Left renal cortex interstitium (tissue), 4 donors: ENCODE data around the gene P3H1. TPM values are rescaled to one million over a fixed set of nuclear protein-coding genes. Genes with fewer than 3 reads are reported as not detected.

Experiments used
- DNase-seq, 4 donors: peaks; one replicate each; pipeline ENCODE4 v3.0.0-alpha.2; 2013; ENCODE audit warnings: low read depth in 4 of 4, low spot score in 2 of 4, missing footprints in 1 of 4
- polyA plus RNA-seq, 4 donors: library from polyadenylated mRNA; unstranded; fragments of 120-200 nt; gene quantifications; one replicate each; pipeline ENCODE4 v1.2.1, GENCODE V29; 2013; ENCODE audit not compliant: insufficient read length in 4 of 4

Gene P3H1
- polyA plus RNA-seq, 4 donors, result 71.4 to 76.1 (median 71.6) TPM

GRCh38 chr1:42746436-42747105 lies 20.3 kb downstream of the P3H1 start:
- DNase-seq, result no peak

- DNase-seq, result no peak
These were observed 21.0 kb downstream of the P3H1 start for GRCh38 chr1:42745851-42746250.

GRCh38 chr1:42744148-42744413 lies 22.7 kb downstream of the P3H1 start:
- no peak for DNase-seq

DNA sequence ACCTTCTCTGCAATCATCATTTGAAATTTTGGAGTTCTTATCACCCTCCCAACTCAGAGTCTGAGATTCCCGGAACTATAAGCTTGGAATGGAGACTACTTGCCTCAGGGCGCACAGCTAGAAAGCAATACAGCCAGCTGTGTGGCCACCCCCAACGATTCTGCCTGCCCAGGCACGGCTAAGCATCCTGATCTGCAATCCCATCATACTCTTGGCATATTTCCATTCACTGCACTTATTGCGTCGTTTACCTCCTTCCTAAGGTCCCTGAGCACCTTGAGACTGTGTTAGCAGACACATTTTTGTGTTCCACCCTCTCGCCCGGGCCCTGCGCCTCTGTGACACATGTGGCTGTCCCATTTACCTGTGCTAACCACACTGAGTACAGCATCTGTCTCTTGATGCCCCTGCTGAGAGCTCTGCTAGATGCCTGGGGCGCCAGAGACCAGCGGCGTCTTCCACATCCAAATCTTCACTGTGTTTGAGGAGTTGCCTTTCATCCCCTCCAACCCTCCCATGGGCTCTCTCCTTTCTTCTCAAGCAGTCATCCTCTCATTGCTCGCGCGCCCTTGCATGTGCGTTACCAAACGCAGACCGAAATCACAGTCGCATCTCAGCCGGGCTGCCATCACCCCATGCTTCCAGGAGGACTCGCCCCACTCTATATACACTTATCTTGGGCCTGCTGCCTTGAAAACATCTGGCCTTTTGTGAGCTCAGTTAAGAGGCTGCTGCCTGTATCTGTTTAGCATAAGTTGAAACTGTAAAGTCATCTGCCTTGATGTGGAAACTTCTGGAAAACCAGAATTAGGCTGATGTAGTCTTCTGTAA lies 23.3 kb downstream of the P3H1 start:
- DNase-seq, result no peak

DNA sequence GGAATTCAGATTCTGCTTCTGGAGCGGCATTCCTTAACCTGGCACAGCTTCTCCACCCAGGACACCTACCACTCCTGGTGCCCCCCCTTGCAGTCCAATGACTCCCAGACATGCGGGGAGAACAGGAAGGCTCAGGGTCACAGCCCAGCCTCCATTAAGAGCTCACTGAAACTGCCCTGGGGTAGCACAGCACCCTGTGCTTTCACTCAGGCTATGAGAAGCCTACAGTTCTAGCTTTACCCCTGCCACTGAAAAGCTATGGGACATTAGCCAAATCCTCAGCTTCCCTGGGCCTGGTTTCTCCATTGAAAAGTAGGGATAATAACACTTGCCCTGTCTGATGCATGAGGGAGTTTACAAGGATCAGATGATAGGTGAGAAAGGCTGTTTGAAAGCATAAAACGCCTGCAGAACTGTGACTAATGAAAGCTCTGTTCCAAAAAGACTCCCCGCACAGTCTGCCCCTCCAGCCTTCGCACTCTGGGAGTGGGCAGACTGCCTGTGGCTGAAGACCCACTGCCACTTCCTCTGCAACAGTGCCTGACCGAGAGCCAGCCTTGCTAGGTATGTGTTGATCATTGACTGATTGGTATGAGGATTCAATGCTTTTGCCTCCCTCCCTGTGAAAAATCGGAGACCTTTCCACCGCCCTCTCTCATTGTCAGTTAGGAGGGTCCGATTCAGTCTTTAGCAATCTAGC lies 24.1 kb downstream of the P3H1 start:
- DNase-seq, result no peak

- no peak for DNase-seq
These were observed 24.7 kb downstream of the P3H1 start for GRCh38 chr1:42742141-42742540.

- no peak for DNase-seq
These were observed 25.1 kb downstream of the P3H1 start for GRCh38 chr1:42741706-42742105.

DNA sequence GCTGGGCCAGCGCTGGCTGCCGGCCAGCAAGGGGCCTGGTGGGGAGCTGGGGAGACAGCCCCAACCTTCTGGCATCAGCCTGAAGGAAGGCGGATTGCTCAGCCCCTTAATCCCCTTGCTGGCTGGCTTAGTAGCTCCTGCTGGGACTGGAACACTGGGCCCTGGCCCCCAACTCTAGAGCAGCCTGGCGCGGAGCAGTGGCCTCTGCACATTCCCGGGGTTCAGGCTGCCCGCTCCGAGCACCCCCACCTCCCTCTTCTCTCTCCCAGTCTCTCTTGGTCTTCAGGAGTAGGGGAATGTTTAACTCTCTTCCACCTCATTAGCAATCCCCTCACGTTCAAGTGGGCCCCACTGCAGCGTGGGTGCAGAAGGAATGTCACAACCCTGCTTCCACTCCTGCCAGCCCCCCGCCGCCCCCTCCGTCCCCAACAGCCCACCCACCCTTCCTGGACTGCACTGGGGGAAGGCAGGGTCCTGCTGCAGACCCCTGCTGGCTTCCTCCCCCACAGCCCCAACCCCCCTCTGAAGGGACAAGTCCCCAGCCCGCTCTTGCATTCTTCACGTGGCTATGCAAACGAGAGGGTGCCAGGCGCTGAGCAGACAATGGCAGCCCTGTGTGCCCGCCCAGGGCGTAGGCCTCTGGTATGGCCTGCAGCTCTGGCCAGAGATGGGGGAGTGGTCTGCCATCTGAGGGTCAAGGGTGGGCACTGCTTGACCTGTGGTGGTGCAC lies 25.8 kb downstream of the P3H1 start:
- DNase-seq, result no peak

DNA sequence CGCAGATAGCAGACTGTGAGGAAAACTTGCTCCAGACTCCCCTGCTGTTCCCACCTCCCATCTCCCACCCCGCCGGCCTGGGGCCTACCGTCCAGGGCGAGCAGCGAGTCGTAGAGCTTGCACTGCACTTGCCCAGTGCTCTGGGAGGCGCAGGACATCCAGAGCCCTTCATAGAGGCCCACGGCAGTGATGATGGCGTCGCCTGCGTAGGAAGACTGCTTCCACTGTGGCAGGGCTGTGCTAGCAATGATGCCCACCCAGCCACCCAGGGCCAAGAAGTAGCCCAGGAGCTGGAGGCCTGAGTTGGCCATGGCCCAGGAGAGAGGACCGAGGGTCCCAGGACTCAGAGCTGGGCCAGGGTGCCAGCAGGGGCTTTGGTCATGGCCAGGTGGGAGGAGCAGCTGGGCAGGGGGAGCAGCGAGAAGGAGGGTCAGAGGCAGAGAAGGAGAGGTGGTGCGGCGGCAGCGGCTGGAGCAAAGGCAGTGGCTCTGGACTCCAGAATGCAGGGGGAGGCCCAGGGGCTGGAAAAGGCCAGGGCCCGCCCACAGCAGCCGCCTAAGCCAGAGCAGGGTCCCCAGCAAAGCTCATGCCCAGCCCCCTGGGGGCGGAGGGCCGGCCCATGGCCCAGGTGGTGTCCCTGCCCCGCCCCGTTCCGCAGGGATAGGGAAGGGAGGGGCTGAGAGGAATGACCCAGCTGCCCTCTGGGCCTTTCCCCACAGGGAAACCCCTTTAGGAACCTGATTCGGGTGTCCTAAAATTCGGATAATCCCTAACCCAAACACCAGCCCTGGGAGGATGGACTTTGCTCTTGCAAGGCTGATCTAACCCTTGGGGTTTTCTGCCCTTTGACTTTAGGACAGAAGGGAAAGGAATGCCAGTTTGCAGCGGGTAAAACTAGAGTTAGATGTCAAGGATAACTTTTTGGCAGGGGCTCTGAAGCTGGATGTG lies 26.8 kb downstream of the P3H1 start, which contains the start of gene CLDN19:
Gene CLDN19, minus strand, starts transcription at position 484 of the 948 bp plus-strand sequence. Its CDS starts 173 bp downstream, at position 311.
- DNase-seq, result peak in 1 of 4 donors; percentile 46

DNA sequence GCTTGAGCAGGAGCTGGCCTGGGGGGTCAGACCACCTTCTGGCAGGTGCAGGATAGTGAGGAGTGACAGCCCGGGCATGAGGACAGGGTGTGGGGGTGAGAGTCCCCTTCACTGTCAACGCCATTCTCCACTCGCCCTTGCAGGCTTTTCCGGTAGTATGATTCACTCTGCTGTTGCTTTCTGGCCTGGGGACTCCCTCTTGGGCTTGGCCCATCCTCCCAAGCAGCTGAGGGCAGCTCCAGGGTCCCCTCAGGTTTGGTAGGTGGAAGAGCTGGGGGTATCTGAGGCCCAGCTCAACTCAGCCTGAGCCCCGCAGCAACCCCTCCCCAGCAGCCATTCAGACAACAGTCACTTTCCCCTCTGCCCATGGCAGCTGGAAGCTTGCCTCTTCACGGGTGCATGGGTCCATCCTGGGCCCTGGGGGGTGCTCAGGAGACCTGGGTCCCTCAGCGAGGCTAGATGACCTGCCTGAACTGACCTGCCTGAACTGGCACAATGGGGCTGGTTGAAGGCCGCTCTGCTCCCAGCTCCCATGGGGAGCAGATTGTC lies 28.1 kb downstream of the P3H1 start:
- DNase-seq, result no peak

- no peak for DNase-seq
These were observed 28.7 kb downstream of the P3H1 start for GRCh38 chr1:42737986-42738677.

- no peak for DNase-seq
These were observed 29.6 kb downstream of the P3H1 start for GRCh38 chr1:42737257-42737656.

GRCh38 chr1:42736571-42737200 lies 30.1 kb downstream of the P3H1 start:
- no peak for DNase-seq

DNA sequence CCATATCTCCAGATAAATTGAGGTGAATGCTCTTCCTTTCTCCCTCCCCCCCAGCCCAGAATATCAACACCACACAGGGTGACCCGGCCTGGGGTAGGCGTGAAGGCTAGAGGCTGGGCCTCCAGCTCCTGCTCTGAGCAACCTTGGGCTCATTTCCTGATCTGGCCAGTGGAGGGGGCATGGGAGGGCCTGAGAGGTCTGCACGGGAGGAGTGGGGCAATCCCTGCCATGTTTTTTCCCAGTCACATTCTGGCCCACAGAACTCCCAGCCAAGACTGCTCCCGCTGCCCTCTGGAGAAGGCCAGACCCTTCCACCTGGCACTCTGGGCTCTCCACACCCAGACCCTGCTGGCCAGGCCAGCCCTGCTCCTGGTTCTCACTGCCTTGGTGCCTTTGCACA lies 30.7 kb downstream of the P3H1 start:
- DNase-seq, result no peak

GRCh38 chr1:42735477-42736105 lies 31.2 kb downstream of the P3H1 start:
- DNase-seq, result no peak

- DNase-seq, result no peak
These were observed 31.8 kb downstream of the P3H1 start for GRCh38 chr1:42735056-42735455.

GRCh38 chr1:42734201-42735035 lies 32.4 kb downstream of the P3H1 start:
- DNase-seq, result no peak
